GM19099 (cell line): ENCODE data around the gene RAPSN.

Source experiments
- POLR2A ChIP-seq: IDR thresholded peaks from 3 replicates; pipeline ENCODE4 v1.6.1; 2011; ENCODE audit warnings: low read depth; ENCODE audit not compliant: insufficient read length; ENCODE audit errors: extremely low read depth

RAPSN gene

GRCh38 chr11:47409440-47410369 lies 39.2 kb downstream of the RAPSN start:
- TF ChIP-seq POLR2A = no peak

GRCh38 chr11:47408598-47409439 lies 40.1 kb downstream of the RAPSN start:
- peak; percentile 36 for TF ChIP-seq POLR2A

DNA sequence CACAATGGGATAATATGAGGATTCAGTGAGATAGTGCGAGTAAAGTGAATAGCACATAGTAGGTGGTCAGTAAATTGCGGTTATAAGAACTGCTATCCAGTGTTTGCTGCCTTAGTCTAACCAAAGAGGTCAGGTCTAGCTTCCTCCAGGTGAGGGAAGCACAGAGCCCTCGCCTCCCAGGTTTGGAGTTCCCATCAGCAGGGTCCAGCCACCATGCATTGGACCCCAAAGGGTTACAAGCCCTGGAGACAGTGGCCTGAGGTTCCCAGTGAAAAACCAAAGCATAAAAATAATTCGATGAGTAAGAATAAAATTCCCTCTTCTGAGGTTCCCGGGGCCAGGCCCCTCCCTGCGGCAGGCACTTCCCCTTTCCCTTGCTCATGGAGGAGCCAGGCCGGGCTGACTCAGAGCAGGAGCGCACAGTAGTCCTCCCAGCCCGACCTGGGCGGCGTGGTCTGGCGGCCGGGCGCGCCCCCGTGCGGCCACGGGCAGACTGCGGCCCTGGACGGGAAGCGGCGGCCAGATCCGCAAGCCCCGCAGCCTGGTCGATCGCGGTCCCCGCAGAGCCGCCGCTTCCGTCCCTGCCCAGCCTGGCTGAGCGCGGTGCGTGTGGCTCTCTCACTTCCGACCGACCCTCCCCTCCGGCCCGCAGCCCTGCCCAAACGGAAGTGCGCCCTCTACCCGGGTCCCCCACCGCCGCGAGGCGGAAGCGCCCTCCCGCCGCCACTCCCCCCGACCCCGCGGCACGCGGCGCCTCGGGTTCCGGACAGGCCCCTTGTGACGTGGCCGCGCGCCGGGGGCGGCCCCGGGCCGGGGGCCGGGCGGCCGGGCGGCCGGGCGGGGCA lies 41.0 kb downstream of the RAPSN start, which contains the start of gene SLC39A13:
Gene SLC39A13 (plus strand): TSS at position 845 of the 845 bp plus-strand sequence. CDS start 1,505 bp downstream, outside the sequence.
- peak; percentile 69 for TF ChIP-seq POLR2A

- TF ChIP-seq POLR2A = no peak
Measured at GRCh38 chr11:47406896-47407745, 41.8 kb downstream of the RAPSN start.

DNA sequence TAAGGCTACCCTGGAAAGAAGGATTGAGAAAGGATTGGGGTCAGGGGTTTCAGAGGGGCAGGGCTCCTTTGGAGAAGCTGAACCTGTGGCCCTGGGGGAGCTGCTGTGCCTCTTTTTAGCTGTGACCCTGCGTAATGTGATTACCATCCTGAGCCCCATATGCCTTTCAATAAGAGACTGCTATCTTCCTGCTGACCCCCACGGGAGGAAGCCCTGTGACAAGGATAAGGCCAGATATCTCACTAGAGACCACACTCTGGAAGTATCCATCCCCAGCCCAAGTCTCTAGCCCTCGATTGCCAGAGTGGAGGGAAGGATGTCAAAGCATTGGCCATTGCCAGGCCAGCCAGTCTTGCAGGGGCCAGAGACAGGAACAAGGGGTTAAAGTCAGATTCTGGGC lies 45.4 kb downstream of the RAPSN start:
- no peak for TF ChIP-seq POLR2A

GRCh38 chr11:47403135-47403534 lies 45.8 kb downstream of the RAPSN start:
- TF ChIP-seq POLR2A = no peak

DNA sequence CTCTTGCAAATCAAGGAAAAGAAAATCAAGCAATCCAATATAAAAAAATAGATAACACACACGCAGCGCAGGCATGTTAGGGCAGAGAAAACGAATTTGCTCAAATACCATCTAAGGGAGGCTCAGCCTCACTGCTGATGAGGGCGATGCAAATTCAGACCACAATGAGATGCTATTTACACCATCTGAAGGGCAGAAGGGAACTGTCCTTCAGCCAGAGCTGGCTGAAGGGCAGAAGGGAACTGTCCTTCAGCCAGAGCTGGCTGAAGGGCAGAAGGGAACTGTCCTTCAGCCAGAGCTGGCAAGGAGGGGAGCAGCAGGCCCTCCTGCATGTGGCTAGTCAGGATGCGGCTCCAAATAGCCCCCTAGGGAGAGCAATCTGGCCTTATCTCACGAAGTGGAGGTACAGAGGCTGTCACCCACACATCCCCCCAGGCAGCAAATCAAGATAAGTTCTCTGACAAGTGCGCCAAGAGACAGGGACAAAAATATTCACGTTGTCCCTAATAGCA lies 48.1 kb downstream of the RAPSN start:
- peak; percentile 40 for TF ChIP-seq POLR2A

DNA sequence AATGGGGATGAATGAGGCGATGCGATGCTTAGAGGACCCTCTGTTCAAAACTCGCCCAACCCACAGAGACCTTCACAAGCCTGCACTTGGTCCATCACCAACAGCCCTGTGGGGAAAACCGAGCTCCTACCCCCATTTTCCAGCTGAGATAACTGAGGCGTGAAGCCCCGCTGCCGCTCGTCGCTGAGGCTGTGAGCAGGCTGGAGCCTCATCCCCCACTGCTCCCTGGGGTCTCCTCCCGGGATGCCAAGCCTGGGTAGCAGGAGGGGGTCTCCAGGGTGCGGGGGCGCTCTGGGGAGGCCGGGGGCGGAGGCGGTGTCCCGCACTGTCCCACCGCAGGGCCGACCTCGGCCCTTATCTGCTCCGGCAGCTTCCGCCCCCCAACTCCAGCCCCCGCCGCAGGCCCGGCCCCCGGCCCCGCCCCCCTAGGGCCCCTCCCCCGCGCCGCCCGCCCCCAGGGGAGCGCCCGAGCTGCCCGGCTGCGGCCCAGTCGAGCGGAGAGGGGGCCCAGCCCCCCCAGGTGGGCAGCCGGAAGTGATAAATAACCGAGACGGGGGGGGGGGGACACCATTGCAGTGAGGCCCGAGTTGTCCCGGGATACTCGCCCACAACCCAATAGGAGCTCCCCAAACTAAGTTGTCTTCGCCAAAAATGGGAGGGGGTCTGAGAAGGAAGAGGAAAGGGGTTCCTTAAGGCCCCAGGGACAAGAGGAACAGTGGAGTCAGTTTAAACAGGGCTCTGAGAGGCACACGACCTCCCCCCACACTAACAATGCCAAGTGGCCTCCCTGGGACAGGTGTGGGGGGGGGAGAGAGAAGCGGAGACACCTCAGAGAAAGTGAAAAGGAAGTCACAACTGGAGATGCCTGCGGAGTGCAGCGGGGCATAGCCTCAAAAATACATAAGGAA lies 48.8 kb downstream of the RAPSN start:
- peak; percentile 57 for TF ChIP-seq POLR2A

DNA sequence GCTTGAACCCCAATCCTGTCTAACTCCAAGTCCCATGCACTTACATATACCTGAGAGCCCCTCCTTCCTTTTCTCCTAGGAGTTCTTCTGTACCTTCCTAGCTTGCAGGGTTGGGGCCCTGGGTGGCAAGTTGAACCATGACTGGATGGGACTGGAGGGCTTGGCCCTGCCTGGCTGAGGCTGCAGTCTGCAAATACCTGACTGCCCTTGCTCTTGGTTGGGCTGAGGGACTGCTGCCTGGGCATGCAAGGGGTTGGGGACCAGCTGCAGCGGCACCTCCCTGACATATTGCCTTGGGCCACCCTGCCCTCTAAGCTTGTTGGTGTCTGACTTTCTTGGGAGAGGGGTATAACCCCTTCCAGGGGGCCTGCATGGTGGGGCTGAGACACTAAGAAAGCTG lies 50.4 kb downstream of the RAPSN start:
- no peak for TF ChIP-seq POLR2A

GRCh38 chr11:47398011-47398410 lies 50.9 kb downstream of the RAPSN start:
- TF ChIP-seq POLR2A = no peak

GRCh38 chr11:47396049-47396320 lies 53.0 kb downstream of the RAPSN start:
- no peak for TF ChIP-seq POLR2A

- no peak for TF ChIP-seq POLR2A
Measured at GRCh38 chr11:47395223-47396048, 53.5 kb downstream of the RAPSN start.
